Neural cell (in vitro differentiated cells): ENCODE measurements around the gene BABAM1. TPM values are rescaled to one million over a fixed set of nuclear protein-coding genes. Genes with fewer than 3 reads are reported as not detected.

Experiments
- H2AFZ ChIP-seq: fragments of 200-600, 300-800 bp; sonication (generic), shearing (Covaris generic); 2 replicates; pipeline ENCODE4 v1.6.0; 2014; ENCODE audit warnings: low read depth, mild to moderate bottlenecking, antibody characterized with exemption, low read length, moderate library complexity
- H3F3A ChIP-seq: fragments of 200-600 bp; shearing (Covaris generic); 2 replicates; pipeline ENCODE4 v1.6.1; 2016; ENCODE audit warnings: mild to moderate bottlenecking, moderate library complexity, mixed read lengths, antibody characterized with exemption, low read length; ENCODE audit not compliant: insufficient read depth, poor library complexity, severe bottlenecking
- H3K27ac ChIP-seq: fragments of 200-600, 300-800 bp; sonication (generic), shearing (Covaris generic); 2 replicates; pipeline ENCODE4 v1.5.1; 2014; ENCODE audit warnings: mild to moderate bottlenecking, low read length, moderate library complexity
- H3K27me3 ChIP-seq: fragments of 300-800, 200-600 bp; sonication (generic), shearing (Covaris generic); 2 replicates; pipeline ENCODE4 v1.6.0; 2014; ENCODE audit warnings: mild to moderate bottlenecking, low read depth, low read length, moderate library complexity; ENCODE audit not compliant: insufficient read depth
- H3K36me3 ChIP-seq: fragments of 300-800, 200-600 bp; sonication (generic), shearing (Covaris generic); 2 replicates; pipeline ENCODE4 v1.5.1; 2014; ENCODE audit warnings: mild to moderate bottlenecking, antibody characterized with exemption, low read length, moderate library complexity; ENCODE audit not compliant: insufficient read depth
- H3K4me2 ChIP-seq: fragments of 300-800, 200-600 bp; sonication (generic), shearing (Covaris generic); 2 replicates; pipeline ENCODE4 v1.6.0; 2014; ENCODE audit warnings: mild to moderate bottlenecking, low read length
- H3K4me3 ChIP-seq: fragments of 300-800, 200-600 bp; sonication (generic), shearing (Covaris generic); 2 replicates; pipeline ENCODE4 v1.5.1; 2014; ENCODE audit warnings: mild to moderate bottlenecking, low read length, moderate library complexity
- H3K79me2 ChIP-seq: fragments of 200-600 bp; shearing (Covaris generic); replicated peaks from 2 replicates; pipeline ENCODE4 v1.6.0; 2014; ENCODE audit warnings: mild to moderate bottlenecking, low read length, moderate library complexity; ENCODE audit not compliant: insufficient read depth
- H3K9ac ChIP-seq: fragments of 300-800, 200-600 bp; sonication (generic), shearing (Covaris generic); 2 replicates; pipeline ENCODE4 v1.6.1; 2016; ENCODE audit warnings: mild to moderate bottlenecking, low read length, mixed read lengths
- H3K9me2 ChIP-seq: fragments of 200-600 bp; shearing (Covaris generic); 2 replicates; pipeline ENCODE4 v1.6.1; 2016; ENCODE audit warnings: mild to moderate bottlenecking, low read length, mixed read lengths; ENCODE audit not compliant: insufficient read depth
- H3K9me3 ChIP-seq: fragments of 200-600, 300-800 bp; sonication (generic), shearing (Covaris generic); 2 replicates; pipeline ENCODE4 v1.6.1; 2016; ENCODE audit warnings: mild to moderate bottlenecking, mixed run types, low read length, moderate library complexity, mixed read lengths
- H4K20me1 ChIP-seq: fragments of 200-600 bp; shearing (Covaris generic); 2 replicates; pipeline ENCODE4 v1.6.1; 2016; ENCODE audit warnings: mild to moderate bottlenecking, mixed run types; ENCODE audit not compliant: insufficient read depth
- CTCF ChIP-seq: fragments of 450-650 bp; IDR thresholded peaks from 2 replicates; pipeline ENCODE4 v1.5.1; 2014; ENCODE audit warnings: antibody characterized with exemption, mild to moderate bottlenecking, moderate library complexity; ENCODE audit not compliant: poor library complexity, severe bottlenecking
- EP300 ChIP-seq: fragments of 450-650 bp; conservative IDR thresholded peaks from 2 replicates; pipeline ENCODE4 v1.6.1; 2014; ENCODE audit warnings: antibody characterized with exemption, mild to moderate bottlenecking, moderate library complexity; ENCODE audit not compliant: poor library complexity, severe bottlenecking
- EZH2 ChIP-seq: fragments of 200-600, 300-800 bp; shearing (Covaris generic), sonication (generic); IDR thresholded peaks from 2 replicates; pipeline ENCODE4 v1.6.1; 2014; ENCODE audit warnings: antibody characterized with exemption, low read length, borderline replicate concordance, mild to moderate bottlenecking; ENCODE audit not compliant: insufficient read depth, poor library complexity, severe bottlenecking
- MXI1 ChIP-seq: fragments of 450-650 bp; conservative IDR thresholded peaks from 2 replicates; pipeline ENCODE4 v1.6.1; 2014; ENCODE audit warnings: antibody characterized with exemption, mild to moderate bottlenecking; ENCODE audit not compliant: poor library complexity, severe bottlenecking
- POLR2AphosphoS5 ChIP-seq: IDR thresholded peaks from 2 replicates; pipeline ENCODE4 v1.6.1; 2012
- RAD21 ChIP-seq: fragments of 450-650 bp; conservative IDR thresholded peaks from 2 replicates; pipeline ENCODE4 v1.6.1; 2014; ENCODE audit warnings: antibody characterized with exemption, mild to moderate bottlenecking, moderate library complexity
- REST ChIP-seq: IDR thresholded peaks from 2 replicates; pipeline ENCODE4 v1.6.1; 2012; ENCODE audit warnings: borderline replicate concordance
- SMC3 ChIP-seq: fragments of 450-650 bp; conservative IDR thresholded peaks from 2 replicates; pipeline ENCODE4 v1.6.1; 2014; ENCODE audit warnings: antibody characterized with exemption, mild to moderate bottlenecking, moderate library complexity; ENCODE audit not compliant: poor library complexity
- TAF1 ChIP-seq: IDR thresholded peaks from 2 replicates; pipeline ENCODE4 v1.6.1; 2012; ENCODE audit warnings: low read depth
- polyA plus RNA-seq: library from polyadenylated mRNA; depleted of rRNA; stranded (reverse); fragments of >200 nt; gene quantifications from 2 replicates; pipeline ENCODE4 v1.2.3, GENCODE V29; 2014

The BABAM1 gene
- polyA plus RNA-seq, 1 donor from 2014 or later: 123 TPM

GRCh38 chr19:17226002-17226933 is 41.0 kb upstream of the BABAM1 start, which contains the start of gene OCEL1:
Gene OCEL1 (plus strand): TSS chr19:17226226. CDS start chr19:17226248, 22 bp downstream.
- no peaks in the 10 kb centered on the region for H3K9me2 ChIP-seq
- peak within 1 kb of the TSS; percentile 88 for H3K27ac ChIP-seq
- no peaks in the 10 kb centered on the region for H3K36me3 ChIP-seq
- no peaks in the 10 kb centered on the region for H3K27me3 ChIP-seq
- peak within 1 kb of the TSS; percentile 70 for H3K4me2 ChIP-seq
- H3K79me2 ChIP-seq: no peaks in the 10 kb centered on the region
- H2AFZ ChIP-seq: peak within 1 kb of the TSS; percentile 19
- no peaks in the 10 kb centered on the region for H3F3A ChIP-seq
- TF ChIP-seq CTCF (no peak), EP300 (peak; percentile 66), MXI1 (peak; percentile 45), TAF1 (peak; percentile 77), REST (peak; percentile 45), RAD21 (peak; percentile 43), POLR2AphosphoS5 (peak; percentile 64), SMC3 (peak; percentile 52), EZH2 (no peak)
- no peaks in the 10 kb centered on the region for H3K9me3 ChIP-seq
- peak within 1 kb of the TSS; percentile 78 for H3K9ac ChIP-seq
- no peaks in the 10 kb centered on the region for H4K20me1 ChIP-seq
- peak within 1 kb of the TSS; percentile 84 for H3K4me3 ChIP-seq

GRCh38 chr19:17227798-17228367 is 39.4 kb upstream of the BABAM1 start:
- Histone ChIP-seq H3K4me3 (no peak overlapping the region), H3K27me3 (no peaks in the 10 kb centered on the region), H3K4me2 (no peak overlapping the region), H3K9me2 (no peaks in the 10 kb centered on the region), H3K27ac (no peak overlapping the region), H3K9me3 (no peaks in the 10 kb centered on the region), H3F3A (no peaks in the 10 kb centered on the region), H4K20me1 (no peaks in the 10 kb centered on the region), H3K36me3 (no peaks in the 10 kb centered on the region), H3K79me2 (no peaks in the 10 kb centered on the region), H3K9ac (no peak overlapping the region), H2AFZ (no peak overlapping the region)
- TF ChIP-seq RAD21: no peak
- no peak for TF ChIP-seq POLR2AphosphoS5
- no peak for TF ChIP-seq MXI1
- TF ChIP-seq SMC3: no peak
- no peak for TF ChIP-seq TAF1
